ENCODE results near the gene CISTR.
"Not testable (repeated sequence)": the region's sequence is repeated elsewhere in the genome, so short reads cannot be mapped to it uniquely, and the experiment has no call there.

Gene CISTR

DNA sequence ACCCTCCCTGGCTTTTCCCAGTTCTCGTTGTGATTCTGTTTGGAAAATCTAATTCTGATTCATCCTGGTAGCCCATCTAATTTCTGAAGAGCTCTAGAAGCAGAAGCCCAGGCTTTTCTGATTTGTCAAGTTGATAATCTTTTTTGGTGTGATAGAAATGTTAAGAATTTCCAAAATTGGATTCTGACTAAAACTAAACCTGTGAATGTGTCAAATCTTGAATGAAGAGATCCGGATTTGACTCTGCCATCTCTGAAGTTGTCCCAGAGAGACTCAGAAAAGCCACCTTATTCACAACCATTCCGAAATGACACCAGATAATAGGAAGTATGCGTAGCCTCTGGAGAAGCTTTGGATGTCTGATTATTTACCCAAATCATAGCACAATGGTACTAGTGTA, 12.8 kb upstream of the CISTR start:
- TF ChIP-seq CTCF (IDR thresholded peaks at IDR 0.05; ENCODE audit: borderline replicate concordance, extremely low read depth, low read length, poor library complexity, severe bottlenecking): no peak
- TF ChIP-seq EZH2 (IDR thresholded peaks at IDR 0.05; ENCODE audit: borderline replicate concordance, low read depth, low read length, severe bottlenecking): peak; percentile 21
- Histone ChIP-seq H3K27ac (ENCODE audit: low read length) (no peak overlapping the region), H4K20me1 (ENCODE audit: insufficient read depth, low read length) (no peaks in the 10 kb centered on the region), H2AFZ (ENCODE audit: low read depth, low read length) (no peak overlapping the region), H3K9me3 (ENCODE audit: insufficient read depth, low read length, severe bottlenecking) (no peaks in the 10 kb centered on the region), H3K27me3 (ENCODE audit: insufficient read depth, low read length, poor library complexity) (peaks cover 53% of the 10 kb centered on the region), H3K9ac (ENCODE audit: low read depth, low read length) (no peak overlapping the region), H3K36me3 (ENCODE audit: insufficient read depth, low read length) (no peaks in the 10 kb centered on the region), H3K79me2 (ENCODE audit: insufficient read depth, low read length) (no peaks in the 10 kb centered on the region), H3K4me2 (ENCODE audit: insufficient read depth, low read length) (no peak overlapping the region), H3K4me3 (ENCODE audit: low read depth in 1 of 2, low read length in 2 of 2) (no peak overlapping the region), H3K4me1 (ENCODE audit: insufficient read depth, low read length) (no peaks in the 10 kb centered on the region)
- ATAC-seq (ENCODE audit: insufficient read depth, low read depth): no peak
- no peak for DNase-seq

DNA sequence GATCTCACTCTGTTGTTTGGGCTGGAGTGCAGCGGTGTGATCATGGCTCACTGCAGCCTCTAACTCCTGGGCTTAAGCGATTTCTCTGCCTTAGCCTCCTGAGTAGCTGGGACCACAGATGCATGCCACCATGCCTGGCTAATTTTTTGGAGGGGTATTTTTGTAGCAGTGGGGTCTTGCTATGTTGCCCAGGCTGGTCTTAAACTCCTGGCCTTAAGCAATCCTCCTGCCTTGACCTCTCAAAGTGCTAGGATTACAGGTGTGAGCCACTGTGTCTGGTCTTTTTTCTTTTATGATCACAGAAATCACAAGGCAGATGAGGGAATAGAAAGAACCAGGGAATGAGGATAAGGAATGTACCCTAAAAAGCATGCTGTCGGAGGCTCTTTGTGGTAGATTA, 11.0 kb upstream of the CISTR start:
- not testable (repeated sequence) for H3K4me2 ChIP-seq (ENCODE audit: insufficient read depth, low read length); H3K36me3 ChIP-seq (ENCODE audit: insufficient read depth, low read length); H3K4me3 ChIP-seq (ENCODE audit: low read depth in 1 of 2, low read length in 2 of 2); DNase-seq; H2AFZ ChIP-seq (ENCODE audit: low read depth, low read length); ATAC-seq (ENCODE audit: insufficient read depth, low read depth); H3K9ac ChIP-seq (ENCODE audit: low read depth, low read length); H3K4me1 ChIP-seq (ENCODE audit: insufficient read depth, low read length); H4K20me1 ChIP-seq (ENCODE audit: insufficient read depth, low read length); H3K9me3 ChIP-seq (ENCODE audit: insufficient read depth, low read length, severe bottlenecking); H3K79me2 ChIP-seq (ENCODE audit: insufficient read depth, low read length); H3K27ac ChIP-seq (ENCODE audit: low read length)
- H3K27me3 ChIP-seq (ENCODE audit: insufficient read depth, low read length, poor library complexity): peaks cover 65% of the 10 kb centered on the region

GRCh38 chr12:53761306-53761705, 9.5 kb upstream of the CISTR start:
- H3K79me2 ChIP-seq (ENCODE audit: insufficient read depth, low read length): no peaks in the 10 kb centered on the region
- no peak for TF ChIP-seq EZH2 (IDR thresholded peaks at IDR 0.05; ENCODE audit: borderline replicate concordance, low read depth, low read length, severe bottlenecking)
- no peak for TF ChIP-seq CTCF (IDR thresholded peaks at IDR 0.05; ENCODE audit: borderline replicate concordance, extremely low read depth, low read length, poor library complexity, severe bottlenecking)
- H3K27me3 ChIP-seq (ENCODE audit: insufficient read depth, low read length, poor library complexity): peaks cover 58% of the 10 kb centered on the region
- ATAC-seq (ENCODE audit: insufficient read depth, low read depth) (no peak), DNase-seq (no peak)
- no peak overlapping the region for H2AFZ ChIP-seq (ENCODE audit: low read depth, low read length)
- H3K9ac ChIP-seq (ENCODE audit: low read depth, low read length): no peak overlapping the region
- no peak overlapping the region for H3K27ac ChIP-seq (ENCODE audit: low read length)
- peaks cover 9% of the 10 kb centered on the region for H3K4me1 ChIP-seq (ENCODE audit: insufficient read depth, low read length)
- no peaks in the 10 kb centered on the region for H3K36me3 ChIP-seq (ENCODE audit: insufficient read depth, low read length)
- no peak overlapping the region for H3K4me2 ChIP-seq (ENCODE audit: insufficient read depth, low read length)
- H3K9me3 ChIP-seq (ENCODE audit: insufficient read depth, low read length, severe bottlenecking): no peaks in the 10 kb centered on the region
- no peaks in the 10 kb centered on the region for H4K20me1 ChIP-seq (ENCODE audit: insufficient read depth, low read length)
- H3K4me3 ChIP-seq (ENCODE audit: low read depth in 1 of 2, low read length in 2 of 2): no peak overlapping the region

- DNase-seq: no peak
- Histone ChIP-seq H3K79me2 (ENCODE audit: insufficient read depth, low read length) (no peaks in the 10 kb centered on the region), H4K20me1 (ENCODE audit: insufficient read depth, low read length) (no peaks in the 10 kb centered on the region), H3K9me3 (ENCODE audit: insufficient read depth, low read length, severe bottlenecking) (no peaks in the 10 kb centered on the region), H3K4me1 (ENCODE audit: insufficient read depth, low read length) (peaks cover 9% of the 10 kb centered on the region), H3K27ac (ENCODE audit: low read length) (no peak overlapping the region), H3K4me3 (ENCODE audit: low read depth in 1 of 2, low read length in 2 of 2) (no peak overlapping the region), H3K9ac (ENCODE audit: low read depth, low read length) (no peak overlapping the region), H3K36me3 (ENCODE audit: insufficient read depth, low read length) (no peaks in the 10 kb centered on the region), H3K4me2 (ENCODE audit: insufficient read depth, low read length) (no peak overlapping the region), H3K27me3 (ENCODE audit: insufficient read depth, low read length, poor library complexity) (peaks cover 59% of the 10 kb centered on the region), H2AFZ (ENCODE audit: low read depth, low read length) (no peak overlapping the region)
- ATAC-seq (ENCODE audit: insufficient read depth, low read depth): no peak
- TF ChIP-seq EZH2 (IDR thresholded peaks at IDR 0.05; ENCODE audit: borderline replicate concordance, low read depth, low read length, severe bottlenecking): no peak
- TF ChIP-seq CTCF (IDR thresholded peaks at IDR 0.05; ENCODE audit: borderline replicate concordance, extremely low read depth, low read length, poor library complexity, severe bottlenecking): no peak
Measured at GRCh38 chr12:53759261-53759660, 7.5 kb upstream of the CISTR start.

Data from DND-41 (cell line).